Transverse colon (tissue), 4 donors: ENCODE results near the gene ELAVL3. TPM values are rescaled to one million over a fixed set of nuclear protein-coding genes. Genes with fewer than 3 reads are reported as not detected.

Source experiments
- DNase-seq: peaks from one replicate; pipeline ENCODE4 v3.0.0-alpha.2; 2019
- H3K27ac ChIP-seq, 4 donors: fragments of 200-600 bp; sonication (generic); 2 replicates each; pipeline ENCODE4 v1.5.1; 2016 to 2018; ENCODE audit warnings: inconsistent platforms in 4 of 4
- H3K27me3 ChIP-seq: fragments of 200-600 bp; sonication (generic); 2 replicates; pipeline ENCODE4 v1.5.1; 2017; ENCODE audit warnings: inconsistent platforms
- H3K36me3 ChIP-seq, 4 donors: fragments of 200-600 bp; sonication (generic); 2 replicates each; pipeline ENCODE4 v1.5.1; 2017 to 2019; ENCODE audit warnings: inconsistent platforms in 4 of 4
- H3K4me1 ChIP-seq, 4 donors: fragments of 200-600 bp; sonication (generic); 2 replicates each; pipeline ENCODE4 v1.5.1; 2017 to 2020; ENCODE audit warnings: inconsistent platforms in 4 of 4
- H3K4me3 ChIP-seq, 4 donors: fragments of 200-600 bp; sonication (generic); 1 replicate in 1 of 4; 2 replicates in 3 of 4; pipeline versions ENCODE4 v1.5.1 to v1.6.1; 2017 to 2019; ENCODE audit warnings: inconsistent platforms in 4 of 4
- H3K9me3 ChIP-seq, 2 donors: fragments of 200-600 bp; sonication (generic); 2 replicates each; pipeline ENCODE4 v1.5.1; 2017 to 2019; ENCODE audit warnings: inconsistent platforms in 2 of 2
- EP300 ChIP-seq: sonication (generic); formaldehyde crosslinking; IDR thresholded peaks from one replicate; pipeline ENCODE4 v1.6.1; 2017; ENCODE audit warnings: antibody characterized with exemption, low read depth
- POLR2A ChIP-seq: fragments of 450-650 bp; IDR thresholded peaks from one replicate; pipeline ENCODE4 v1.6.1; 2016; ENCODE audit warnings: antibody characterized with exemption, mild to moderate bottlenecking, moderate library complexity
- POLR2AphosphoS5 ChIP-seq, 3 donors: sonication (generic); formaldehyde crosslinking; IDR thresholded peaks; one replicate each; pipeline ENCODE4 v1.6.1; 2016; ENCODE audit warnings: antibody characterized with exemption in 3 of 3
- WGBS, 2 donors: methylation state at CpG; one replicate each; pipeline ENCODE4 v1.1.5; 2018; ENCODE audit warnings: low coverage in 1 of 2; 5-methylcytosine and 5-hydroxymethylcytosine counted together
- in situ Hi-C, 4 donors: fragments of 200-750 bp; cut with MboI; loops; one replicate each; pipeline versions ENCODE4 v1.15.0 to v1.15.1; 2017; ENCODE audit warnings: low sequenced_read_pairs in 3 of 4, low pct_ligation_motif_present in 1 of 4, low pct_unique_long_range_greater_than_20kb in 1 of 4
- intact Hi-C: fragments of 100-400 bp; cut with DNase I; formaldehyde crosslinking; loops from one replicate; pipeline ENCODE4 v1.15.1; 2023; ENCODE audit warnings: low total_unique reads
- total RNA-seq, 4 donors: library from RNA; depleted of rRNA; stranded (reverse); fragments of >200 nt; gene quantifications; one replicate each; pipeline ENCODE4 v1.1.0, GENCODE V29; 2016
- TF ChIP-seq, protein P1 (sequence below), 5 experiments: fragments of 200-600 bp in 3 of 5; fragments of 450-650 bp in 2 of 5; sonication (generic) in 3 of 5; IDR thresholded peaks; 1 replicate in 2 of 5; 2 replicates in 3 of 5; pipeline ENCODE4 v1.5.1; 2016 to 2017; ENCODE audit warnings: antibody characterized with exemption in 5 of 5, inconsistent platforms in 3 of 5, mild to moderate bottlenecking in 2 of 5, moderate library complexity in 1 of 5

Gene ELAVL3
- total RNA-seq, 4 donors from 2014 or later, result 0.27 to 3.2 (median 1.3) TPM; not detected in 1

DNA sequence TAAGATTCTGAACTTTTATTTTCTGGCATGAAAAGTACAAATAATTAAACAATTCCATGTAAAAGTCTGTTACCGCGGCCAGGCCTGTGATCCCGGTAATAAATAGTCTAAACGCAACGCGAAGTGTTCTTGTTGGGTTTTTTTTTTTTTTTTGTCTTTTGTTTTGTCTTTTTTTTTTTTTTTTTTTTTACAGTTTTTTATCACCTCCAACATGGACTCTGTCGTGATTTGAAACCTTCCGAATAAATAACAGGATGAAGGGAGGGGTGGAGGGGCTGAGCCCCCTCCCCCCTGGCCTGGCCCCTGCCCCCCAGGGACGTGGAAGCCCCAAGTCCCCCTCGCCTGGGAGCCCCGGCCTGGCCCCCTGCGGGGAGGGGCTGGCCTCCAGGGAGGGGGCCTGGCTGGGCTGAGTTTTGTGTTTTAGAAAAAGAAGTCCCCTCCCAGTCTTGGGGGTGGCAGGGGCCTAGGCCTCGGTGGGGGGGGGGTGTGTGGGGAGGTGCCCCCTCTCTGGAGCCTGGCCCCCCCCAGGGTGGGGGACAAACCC, 29.4 kb downstream of the ELAVL3 start:
- Histone ChIP-seq H3K27ac (no peak overlapping the region), H3K36me3 (peaks cover 0 to 23% (median 11%) of the 10 kb centered on the region in 4 donors), H3K27me3 (peaks cover 6% of the 10 kb centered on the region), H3K4me1 (peaks cover 0 to 3% (median 0%) of the 10 kb centered on the region in 4 donors), H3K4me3 (no peak overlapping the region), H3K9me3 (no peaks in the 10 kb centered on the region)
- intact Hi-C loops, result no loop called here
- TF ChIP-seq, protein P1, sequence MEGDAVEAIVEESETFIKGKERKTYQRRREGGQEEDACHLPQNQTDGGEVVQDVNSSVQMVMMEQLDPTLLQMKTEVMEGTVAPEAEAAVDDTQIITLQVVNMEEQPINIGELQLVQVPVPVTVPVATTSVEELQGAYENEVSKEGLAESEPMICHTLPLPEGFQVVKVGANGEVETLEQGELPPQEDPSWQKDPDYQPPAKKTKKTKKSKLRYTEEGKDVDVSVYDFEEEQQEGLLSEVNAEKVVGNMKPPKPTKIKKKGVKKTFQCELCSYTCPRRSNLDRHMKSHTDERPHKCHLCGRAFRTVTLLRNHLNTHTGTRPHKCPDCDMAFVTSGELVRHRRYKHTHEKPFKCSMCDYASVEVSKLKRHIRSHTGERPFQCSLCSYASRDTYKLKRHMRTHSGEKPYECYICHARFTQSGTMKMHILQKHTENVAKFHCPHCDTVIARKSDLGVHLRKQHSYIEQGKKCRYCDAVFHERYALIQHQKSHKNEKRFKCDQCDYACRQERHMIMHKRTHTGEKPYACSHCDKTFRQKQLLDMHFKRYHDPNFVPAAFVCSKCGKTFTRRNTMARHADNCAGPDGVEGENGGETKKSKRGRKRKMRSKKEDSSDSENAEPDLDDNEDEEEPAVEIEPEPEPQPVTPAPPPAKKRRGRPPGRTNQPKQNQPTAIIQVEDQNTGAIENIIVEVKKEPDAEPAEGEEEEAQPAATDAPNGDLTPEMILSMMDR (IDR thresholded peaks at IDR 0.05), result no peak
- no peak for TF ChIP-seq POLR2AphosphoS5 (IDR thresholded peaks at IDR 0.05)
- no peak for TF ChIP-seq POLR2A
- 19 to 40% methylated on average over 9 of the region's 13 CpGs for WGBS, 2 donors
- in situ Hi-C loops, result loop anchor here in 1 of 4 donors (25.0 kb wide), 1 partner anchor 164 kb away; the partner anchor contains the start of gene TSPAN16
- no peak for DNase-seq

DNA sequence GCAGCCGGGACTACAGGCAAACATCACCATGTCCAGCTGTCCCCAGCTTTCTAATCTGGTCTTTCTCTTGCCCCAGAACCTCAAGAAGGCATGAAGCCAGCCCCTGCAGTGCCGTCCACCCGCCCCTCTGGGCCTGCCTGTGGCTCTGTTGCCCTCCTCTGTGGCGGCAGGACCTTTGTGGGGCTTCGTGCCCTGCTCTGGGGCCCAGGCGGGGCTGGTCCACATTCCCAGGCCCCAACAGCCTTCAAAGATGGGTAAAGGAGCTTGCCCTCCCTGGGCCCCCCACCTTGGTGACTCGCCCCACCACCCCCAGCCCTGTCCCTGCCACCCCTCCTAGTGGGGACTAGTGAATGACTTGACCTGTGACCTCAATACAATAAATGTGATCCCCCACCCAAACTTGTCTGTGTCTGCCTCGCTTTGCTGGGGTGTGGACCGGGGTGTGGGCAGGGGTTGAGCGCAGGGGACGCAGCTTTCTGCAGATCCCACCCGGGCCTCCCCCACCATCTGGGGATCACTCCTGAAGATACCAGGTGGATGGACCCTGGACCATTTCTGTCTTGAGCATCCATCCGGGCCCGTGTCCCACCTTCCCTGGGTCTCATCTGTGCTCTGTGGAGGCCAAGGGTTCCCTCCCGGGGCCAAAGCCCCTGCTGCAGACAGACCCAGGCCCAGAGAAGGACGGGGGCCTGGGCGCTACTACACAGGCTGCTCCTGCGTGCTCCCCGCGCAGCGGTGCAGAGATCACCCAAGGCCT, 30.1 kb downstream of the ELAVL3 start:
- Histone ChIP-seq H3K4me3 (no peak overlapping the region), H3K36me3 (peaks cover 0 to 23% (median 11%) of the 10 kb centered on the region in 4 donors), H3K9me3 (no peaks in the 10 kb centered on the region), H3K4me1 (peaks cover 0 to 3% (median 0%) of the 10 kb centered on the region in 4 donors), H3K27ac (no peak overlapping the region), H3K27me3 (peaks cover 6% of the 10 kb centered on the region)
- in situ Hi-C loops (loop anchor here in 1 of 4 donors (25.0 kb wide), 1 partner anchor 163 kb away; the partner anchor contains the start of gene TSPAN16), intact Hi-C loops (no loop called here)
- WGBS, 2 donors, result 88% methylated on average over 21 of the region's 21 CpGs; no CpG with 5 or more reads in 1 of the 2 donors
- DNase-seq, result no peak
- TF ChIP-seq POLR2A, result no peak
- TF ChIP-seq, protein P1 (IDR thresholded peaks at IDR 0.05), result no peak
- no peak for TF ChIP-seq EP300
- TF ChIP-seq POLR2AphosphoS5 (IDR thresholded peaks at IDR 0.05), result no peak

GRCh38 chr19:11448923-11449554, 31.8 kb downstream of the ELAVL3 start:
- Histone ChIP-seq H3K27ac (no peak overlapping the region), H3K36me3 (peaks cover 0 to 26% (median 11%) of the 10 kb centered on the region in 4 donors)

More at GRCh38 chr19:11448923-11449554, 31.8 kb downstream of the ELAVL3 start:
- H3K27me3 ChIP-seq, result peaks cover 6% of the 10 kb centered on the region
- peaks cover 0 to 3% (median 0%) of the 10 kb centered on the region in 4 donors for H3K4me1 ChIP-seq
- intact Hi-C loops, result loop anchor here (10.0 kb wide), 2 partner anchors 154 to 334 kb away; partner anchors contain the start of gene TSPAN16
- in situ Hi-C loops, result no loop called here
- H3K4me3 ChIP-seq, result no peak overlapping the region
- TF ChIP-seq, protein P1 (IDR thresholded peaks at IDR 0.05), result no peak
- no peak for TF ChIP-seq POLR2AphosphoS5 (IDR thresholded peaks at IDR 0.05)
- 94% methylated on average over 27 of the region's 31 CpGs; no CpG with 5 or more reads in 1 of the 2 donors for WGBS, 2 donors
- no peak for DNase-seq
- H3K9me3 ChIP-seq, result no peaks in the 10 kb centered on the region
